GM18861 (cell line): ENCODE data around the gene DLGAP4.

Experiments
- ATAC-seq: cut with Tn5 transposase; IDR thresholded peaks from one replicate; pipeline ENCODE4 v1.9.1; 2021; ENCODE audit not compliant: unreplicated experiment

Gene DLGAP4

DNA sequence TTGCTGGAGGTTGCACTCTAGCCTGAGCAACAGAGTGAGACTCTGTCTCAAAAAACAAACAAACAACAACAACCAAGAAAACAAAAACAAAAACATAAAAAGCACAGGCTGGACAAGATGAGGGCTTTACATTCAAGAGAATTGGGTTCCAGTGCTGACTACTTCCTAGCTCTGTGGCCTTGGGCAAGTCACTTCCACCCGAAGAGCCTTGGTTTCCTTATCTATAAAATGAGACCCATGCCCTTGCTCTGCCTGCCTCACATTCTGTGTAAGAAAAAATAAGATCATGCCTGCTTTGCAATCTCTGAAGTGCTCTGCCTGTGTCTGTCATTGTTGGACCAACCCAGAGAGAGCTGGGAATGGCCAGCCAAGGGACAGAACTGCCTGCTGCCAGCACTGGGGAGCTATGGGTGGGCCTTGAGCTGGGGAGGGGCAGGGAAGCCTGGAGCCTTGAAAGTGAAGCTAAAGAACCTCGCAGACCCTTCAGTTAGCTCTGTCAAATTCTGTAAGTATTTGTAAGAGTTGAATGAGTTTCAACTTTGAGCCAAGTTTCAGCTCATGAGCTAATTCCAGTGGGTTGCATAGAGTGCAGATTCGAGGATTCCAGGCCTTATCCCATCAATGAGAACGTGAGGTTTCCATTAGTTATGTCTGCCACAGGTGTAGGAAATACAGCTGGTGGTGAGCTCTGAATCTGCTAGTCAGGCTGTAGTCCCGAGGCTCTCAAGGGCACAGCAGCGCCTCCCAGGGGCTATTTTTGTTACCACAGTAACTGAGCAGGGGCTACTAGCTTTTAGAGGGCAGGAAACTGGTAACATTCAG lies 93.2 kb downstream of the DLGAP4 start:
- no peak for ATAC-seq

- no peak for ATAC-seq
These were observed 93.9 kb downstream of the DLGAP4 start for GRCh38 chr20:36399969-36400545.

DNA sequence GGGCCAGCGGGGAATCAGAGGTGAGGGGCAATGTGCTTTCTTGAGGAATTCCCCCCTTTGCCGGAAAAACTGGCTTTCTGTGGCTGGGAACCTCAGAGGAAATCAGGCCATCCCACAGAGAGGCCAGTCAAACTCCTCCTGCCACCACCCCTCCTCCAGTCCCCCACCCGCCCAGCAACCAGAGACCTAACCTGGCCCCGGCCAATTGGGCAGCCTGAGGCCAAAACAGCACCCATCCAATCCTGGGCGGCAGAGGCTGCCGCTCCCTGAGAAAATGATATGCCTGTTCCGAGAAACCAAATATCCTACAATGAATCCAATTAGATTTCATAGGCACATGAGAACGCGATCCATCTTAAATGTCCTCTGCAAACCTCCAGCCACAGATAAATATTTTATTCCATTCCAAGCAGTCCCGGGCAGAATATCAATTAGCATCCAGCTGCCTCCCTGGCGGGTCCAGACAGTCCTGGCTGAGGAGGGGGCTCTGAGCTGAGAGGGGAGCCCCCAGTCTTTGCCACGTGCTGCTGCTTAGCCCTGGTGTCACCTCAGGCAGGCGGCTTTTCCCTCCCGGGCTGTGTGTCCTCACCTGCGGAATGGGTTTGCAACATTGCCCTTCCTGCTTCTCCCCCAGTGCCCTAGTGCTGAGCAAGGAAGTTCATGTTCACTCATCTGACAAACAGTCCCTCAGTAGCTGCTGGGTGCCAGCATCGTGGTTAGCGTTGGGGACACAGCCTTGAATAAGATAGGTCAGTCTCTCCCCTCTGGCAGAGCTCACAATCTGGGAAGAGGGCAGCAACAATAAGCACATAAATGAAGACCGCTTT lies 95.0 kb downstream of the DLGAP4 start:
- no peak for ATAC-seq

DNA sequence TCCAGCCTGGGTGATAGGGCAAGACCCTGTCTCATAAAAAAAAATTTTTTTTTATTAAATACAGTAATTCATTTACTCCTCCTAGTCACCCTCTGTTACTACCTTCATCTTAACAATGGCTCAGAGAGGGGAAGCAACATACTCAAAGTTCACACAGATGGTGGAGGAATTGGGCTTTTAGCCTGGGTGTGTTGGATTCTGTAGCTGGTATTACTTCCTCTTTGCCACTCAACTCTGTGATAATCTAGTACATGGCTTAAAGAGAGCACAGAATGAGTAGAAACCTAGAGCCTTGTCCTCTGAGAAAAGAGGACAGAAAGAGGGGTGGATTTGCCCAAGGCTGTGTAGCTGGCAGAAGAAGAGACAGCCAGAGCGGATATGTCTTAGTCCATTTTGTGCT lies 96.6 kb downstream of the DLGAP4 start:
- ATAC-seq: no peak

- ATAC-seq: no peak
These were observed 98.4 kb downstream of the DLGAP4 start for GRCh38 chr20:36404435-36404978.

GRCh38 chr20:36405255-36405654 lies 99.1 kb downstream of the DLGAP4 start:
- no peak for ATAC-seq

GRCh38 chr20:36407199-36407733 lies 101.1 kb downstream of the DLGAP4 start:
- ATAC-seq: no peak

- ATAC-seq: no peak
These were observed 102.1 kb downstream of the DLGAP4 start for GRCh38 chr20:36408219-36408618.

DNA sequence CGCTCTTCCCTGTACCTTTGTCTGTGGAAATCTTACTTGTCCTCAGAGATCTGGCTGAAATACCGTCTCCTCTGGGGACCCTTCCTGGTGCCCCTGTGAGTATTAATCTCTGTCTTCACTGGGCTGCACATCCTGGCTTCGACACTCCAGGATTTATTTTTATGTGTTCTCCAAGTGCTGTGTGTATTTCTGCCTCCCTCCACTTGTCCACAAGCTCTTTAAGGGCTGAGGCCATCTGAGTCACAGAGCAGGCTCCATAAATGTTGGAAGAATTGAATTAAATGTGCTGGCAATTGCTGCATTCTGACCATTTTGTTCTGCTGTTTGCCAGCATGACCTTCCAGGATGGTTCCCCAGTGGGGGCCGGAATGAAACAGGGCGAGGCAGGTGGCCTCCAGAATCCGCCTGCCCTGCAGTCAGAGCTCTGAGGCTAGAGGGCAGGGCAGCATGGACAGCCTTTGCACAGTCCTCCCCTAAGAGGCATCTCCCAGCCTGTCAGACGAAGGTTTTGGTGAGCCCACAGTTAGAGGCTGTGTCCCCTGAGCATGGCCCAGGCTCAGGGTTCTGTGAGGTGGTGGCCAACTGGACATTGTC lies 105.8 kb downstream of the DLGAP4 start:
- no peak for ATAC-seq

- no peak for ATAC-seq
These were observed 109.4 kb downstream of the DLGAP4 start for GRCh38 chr20:36415475-36416002.

- ATAC-seq: no peak
These were observed 112.6 kb downstream of the DLGAP4 start for GRCh38 chr20:36418711-36419110.

DNA sequence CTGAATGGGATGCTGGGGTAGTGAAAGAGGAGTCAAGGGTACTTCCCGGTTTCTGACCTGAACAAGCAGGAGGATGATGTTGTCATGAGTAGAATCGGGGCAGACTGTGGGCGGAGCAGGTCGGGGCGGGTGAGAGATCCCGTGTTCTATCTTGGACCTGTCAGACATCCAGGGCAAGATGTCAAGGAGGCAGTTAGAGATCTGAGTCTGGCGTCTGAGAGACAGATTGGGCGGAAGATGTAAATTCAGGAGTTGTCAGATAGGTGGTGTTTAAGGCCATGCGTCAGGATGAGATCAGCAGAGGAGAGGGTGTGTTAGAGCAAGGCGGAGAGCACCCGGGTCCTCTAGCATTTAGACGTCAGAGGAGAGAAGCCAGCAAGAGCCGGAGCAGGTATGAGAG lies 115.5 kb downstream of the DLGAP4 start:
- ATAC-seq: no peak

DNA sequence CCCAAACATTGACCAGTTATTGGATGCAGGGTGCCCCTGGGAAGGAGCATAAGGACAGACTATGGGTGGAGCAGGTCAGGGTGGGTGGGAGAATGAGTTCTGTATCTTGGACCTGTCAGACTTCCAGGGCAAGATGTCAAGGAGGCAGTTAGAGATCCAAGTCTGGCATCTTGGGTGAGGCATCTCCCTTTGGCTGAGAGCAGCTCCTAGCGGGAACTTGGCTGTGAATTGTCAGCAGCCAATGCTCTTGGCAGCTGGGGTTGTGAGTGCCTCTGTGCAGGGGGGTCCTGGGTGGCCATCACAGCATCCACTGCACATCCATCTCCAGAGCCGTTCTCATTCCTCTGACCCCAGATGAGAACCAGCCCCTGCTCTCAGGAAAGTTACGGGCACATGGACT lies 118.2 kb downstream of the DLGAP4 start:
- ATAC-seq: no peak

- ATAC-seq: no peak
These were observed 119.0 kb downstream of the DLGAP4 start for GRCh38 chr20:36425166-36425565.

DNA sequence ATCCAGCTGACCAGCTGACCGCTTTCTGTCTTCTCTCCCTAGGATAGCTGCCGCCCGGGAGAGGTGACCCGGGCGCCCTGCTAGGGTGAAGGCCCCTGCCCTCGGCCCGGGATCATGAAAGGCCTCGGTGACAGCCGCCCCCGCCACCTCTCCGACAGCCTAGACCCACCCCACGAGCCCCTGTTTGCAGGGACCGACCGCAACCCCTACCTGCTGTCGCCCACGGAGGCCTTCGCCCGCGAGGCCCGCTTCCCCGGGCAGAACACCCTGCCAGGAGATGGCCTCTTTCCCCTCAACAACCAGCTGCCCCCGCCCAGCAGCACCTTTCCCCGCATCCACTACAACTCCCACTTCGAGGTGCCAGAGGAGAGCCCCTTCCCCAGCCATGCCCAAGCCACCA lies 125.5 kb downstream of the DLGAP4 start:
- no peak for ATAC-seq

- ATAC-seq: no peak
These were observed 126.0 kb downstream of the DLGAP4 start for GRCh38 chr20:36432096-36432495.

DNA sequence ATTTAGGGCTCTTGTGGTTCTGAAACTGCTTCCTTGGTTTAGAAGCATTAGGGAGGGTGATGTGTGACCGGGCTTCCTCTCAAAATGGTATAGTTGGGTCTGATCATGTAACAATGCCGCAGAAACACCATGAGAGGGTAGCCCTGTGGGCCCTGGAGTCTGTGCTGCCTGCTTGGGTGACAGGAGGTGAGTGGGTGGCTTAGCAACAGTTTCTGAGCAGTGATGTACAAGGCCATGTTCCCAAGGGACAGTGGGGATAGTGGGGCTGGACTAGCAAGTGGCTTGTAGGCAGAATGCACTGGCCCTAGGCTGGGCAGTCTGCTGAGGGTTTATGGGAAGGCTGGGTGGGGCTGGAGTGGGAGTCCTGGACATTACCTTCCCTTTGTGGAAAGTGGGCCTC lies 128.2 kb downstream of the DLGAP4 start:
- ATAC-seq: no peak

GRCh38 chr20:36435124-36435523 lies 129.0 kb downstream of the DLGAP4 start:
- no peak for ATAC-seq

- no peak for ATAC-seq
These were observed 129.7 kb downstream of the DLGAP4 start for GRCh38 chr20:36435592-36436541.
